Measurements from ENCODE around the gene HOXD8. TPM values are rescaled to one million over a fixed set of nuclear protein-coding genes. Genes with fewer than 3 reads are reported as not detected.

Gene HOXD8
- total and polyA plus RNA-seq, 8 donors = 0.32 to 2.9 (median 1.8) TPM

GRCh38 chr2:176147800-176148496 lies 18.4 kb downstream of the HOXD8 start:
- Histone ChIP-seq H3K9me3 (no peaks in the 10 kb centered on the region), H3K27ac (no peak overlapping the region), H3K4me3 (no peak overlapping the region), H3K27me3 (peaks cover 83 to 100% of the 10 kb centered on the region in 2 donors), H3K4me1 (no peaks in the 10 kb centered on the region), H3K36me3 (no peaks in the 10 kb centered on the region)
- ATAC-seq = no peak
- intact Hi-C loops (cut with DNase I) = loop anchor here in 1 of 2 donors (10.0 kb wide), 1 partner anchor 307 kb away; no protein-coding TSS in a partner anchor
- no peak for DNase-seq
- no peak for TF ChIP-seq CTCF (IDR thresholded peaks at IDR 0.05)

- Histone ChIP-seq H3K27me3 (peaks cover 93 to 100% of the 10 kb centered on the region in 2 donors), H3K36me3 (no peaks in the 10 kb centered on the region), H3K27ac (no peak overlapping the region), H3K4me1 (no peaks in the 10 kb centered on the region), H3K9me3 (no peaks in the 10 kb centered on the region), H3K4me3 (no peak overlapping the region)
- intact Hi-C loops (cut with DNase I) = loop anchor here in 1 of 2 donors (10.0 kb wide), 1 partner anchor 306 kb away; no protein-coding TSS in a partner anchor
- no peak for DNase-seq
- ATAC-seq = no peak
- no peak for TF ChIP-seq CTCF (IDR thresholded peaks at IDR 0.05)
Measured at GRCh38 chr2:176148751-176149421, 19.4 kb downstream of the HOXD8 start.

- DNase-seq = no peak
- intact Hi-C loops (cut with DNase I) = loop anchor here in 1 of 2 donors (10.0 kb wide), 1 partner anchor 305 kb away; no protein-coding TSS in a partner anchor
- no peak overlapping the region for H3K4me3 ChIP-seq
- H3K36me3 ChIP-seq = no peaks in the 10 kb centered on the region
- no peak for TF ChIP-seq CTCF (IDR thresholded peaks at IDR 0.05)
- H3K9me3 ChIP-seq = no peaks in the 10 kb centered on the region
- no peak overlapping the region for H3K27ac ChIP-seq
- ATAC-seq = no peak
- H3K4me1 ChIP-seq = no peaks in the 10 kb centered on the region
- H3K27me3 ChIP-seq = peaks cover 97 to 100% of the 10 kb centered on the region in 2 donors
Measured at GRCh38 chr2:176149481-176149938, 20.0 kb downstream of the HOXD8 start.

- ATAC-seq (no peak), DNase-seq (no peak)
- no peak overlapping the region for H3K27ac ChIP-seq
- no peak overlapping the region for H3K4me3 ChIP-seq
- peaks cover 98 to 100% of the 10 kb centered on the region in 2 donors for H3K27me3 ChIP-seq
- no peaks in the 10 kb centered on the region for H3K9me3 ChIP-seq
- intact Hi-C loops (cut with DNase I) = loop anchor here in 1 of 2 donors (10.0 kb wide), 1 partner anchor 305 kb away; no protein-coding TSS in a partner anchor
- no peaks in the 10 kb centered on the region for H3K36me3 ChIP-seq
- no peaks in the 10 kb centered on the region for H3K4me1 ChIP-seq
- TF ChIP-seq CTCF (IDR thresholded peaks at IDR 0.05) = no peak
Measured at GRCh38 chr2:176149939-176150583, 20.6 kb downstream of the HOXD8 start.

Data from left lung (tissue), 10 donors.